ENCODE results near the gene EIF4E1B.

The EIF4E1B gene

GRCh38 chr5:176687881-176688280 lies 57.4 kb downstream of the EIF4E1B start:
- TF ChIP-seq FOXP2 (optimal IDR thresholded peaks at IDR 0.05; ENCODE audit: control extremely low read depth, extremely low read length, insufficient read depth) (no peak), EZH2 (IDR thresholded peaks at IDR 0.05) (no peak), POLR2AphosphoS5 (IDR thresholded peaks at IDR 0.05; ENCODE audit: borderline replicate concordance, low read depth, low read length) (no peak)
- no peak for DNase-seq (ENCODE audit: low read depth, low spot score)
- no peaks in the 10 kb centered on the region for H3K36me3 ChIP-seq (ENCODE audit: insufficient read depth, low read length)
- H3K9me3 ChIP-seq (ENCODE audit: low read depth, low read length): no peaks in the 10 kb centered on the region
- H3K27ac ChIP-seq: no peak overlapping the region
- H3K9ac ChIP-seq (ENCODE audit: insufficient read length): no peak overlapping the region
- H3K4me3 ChIP-seq: no peak overlapping the region

- Histone ChIP-seq H3K9me3 (ENCODE audit: low read depth, low read length) (no peaks in the 10 kb centered on the region), H3K27ac (no peak overlapping the region), H3K4me3 (no peak overlapping the region), H3K36me3 (ENCODE audit: insufficient read depth, low read length) (no peaks in the 10 kb centered on the region), H3K9ac (ENCODE audit: insufficient read length) (no peak overlapping the region)
- DNase-seq (ENCODE audit: low read depth, low spot score): no peak
- no peak for TF ChIP-seq FOXP2 (optimal IDR thresholded peaks at IDR 0.05; ENCODE audit: control extremely low read depth, extremely low read length, insufficient read depth)
- TF ChIP-seq POLR2AphosphoS5 (IDR thresholded peaks at IDR 0.05; ENCODE audit: borderline replicate concordance, low read depth, low read length): no peak
- TF ChIP-seq EZH2 (IDR thresholded peaks at IDR 0.05): no peak
These were observed 60.4 kb downstream of the EIF4E1B start for GRCh38 chr5:176690911-176691310.

- no peaks in the 10 kb centered on the region for H3K36me3 ChIP-seq (ENCODE audit: insufficient read depth, low read length)
- TF ChIP-seq POLR2AphosphoS5 (IDR thresholded peaks at IDR 0.05; ENCODE audit: borderline replicate concordance, low read depth, low read length) (no peak), EZH2 (IDR thresholded peaks at IDR 0.05) (no peak), FOXP2 (optimal IDR thresholded peaks at IDR 0.05; ENCODE audit: control extremely low read depth, extremely low read length, insufficient read depth) (no peak)
- H3K27ac ChIP-seq: no peak overlapping the region
- H3K9me3 ChIP-seq (ENCODE audit: low read depth, low read length): no peaks in the 10 kb centered on the region
- H3K9ac ChIP-seq (ENCODE audit: insufficient read length): no peak overlapping the region
- no peak for DNase-seq (ENCODE audit: low read depth, low spot score)
- H3K4me3 ChIP-seq: no peak overlapping the region
These were observed 61.0 kb downstream of the EIF4E1B start for GRCh38 chr5:176691524-176691923.

- H3K36me3 ChIP-seq (ENCODE audit: insufficient read depth, low read length): no peaks in the 10 kb centered on the region
- H3K27ac ChIP-seq: no peak overlapping the region
- no peak overlapping the region for H3K4me3 ChIP-seq
- no peaks in the 10 kb centered on the region for H3K9me3 ChIP-seq (ENCODE audit: low read depth, low read length)
- TF ChIP-seq POLR2AphosphoS5 (IDR thresholded peaks at IDR 0.05; ENCODE audit: borderline replicate concordance, low read depth, low read length) (no peak), EZH2 (IDR thresholded peaks at IDR 0.05) (no peak), FOXP2 (optimal IDR thresholded peaks at IDR 0.05; ENCODE audit: control extremely low read depth, extremely low read length, insufficient read depth) (no peak)
- no peak overlapping the region for H3K9ac ChIP-seq (ENCODE audit: insufficient read length)
- no peak for DNase-seq (ENCODE audit: low read depth, low spot score)
These were observed 61.9 kb downstream of the EIF4E1B start for GRCh38 chr5:176692326-176692725.

- no peaks in the 10 kb centered on the region for H3K9me3 ChIP-seq (ENCODE audit: low read depth, low read length)
- peak overlapping the region; percentile 59 for H3K4me3 ChIP-seq
- H3K9ac ChIP-seq (ENCODE audit: insufficient read length): no peak overlapping the region
- no peaks in the 10 kb centered on the region for H3K36me3 ChIP-seq (ENCODE audit: insufficient read depth, low read length)
- TF ChIP-seq FOXP2 (optimal IDR thresholded peaks at IDR 0.05; ENCODE audit: control extremely low read depth, extremely low read length, insufficient read depth) (no peak), POLR2AphosphoS5 (IDR thresholded peaks at IDR 0.05; ENCODE audit: borderline replicate concordance, low read depth, low read length) (no peak)
- H3K27ac ChIP-seq: no peak overlapping the region
- DNase-seq (ENCODE audit: low read depth, low spot score): no peak
These were observed 62.5 kb downstream of the EIF4E1B start for GRCh38 chr5:176692839-176693476.

GRCh38 chr5:176693477-176693851 lies 63.0 kb downstream of the EIF4E1B start:
- TF ChIP-seq FOXP2 (optimal IDR thresholded peaks at IDR 0.05; ENCODE audit: control extremely low read depth, extremely low read length, insufficient read depth): no peak
- TF ChIP-seq POLR2AphosphoS5 (IDR thresholded peaks at IDR 0.05; ENCODE audit: borderline replicate concordance, low read depth, low read length): no peak
- no peak for TF ChIP-seq EZH2 (IDR thresholded peaks at IDR 0.05)

GRCh38 chr5:176694146-176694545 lies 63.7 kb downstream of the EIF4E1B start:
- H3K9ac ChIP-seq (ENCODE audit: insufficient read length): no peak overlapping the region
- TF ChIP-seq EZH2 (IDR thresholded peaks at IDR 0.05) (no peak), POLR2AphosphoS5 (IDR thresholded peaks at IDR 0.05; ENCODE audit: borderline replicate concordance, low read depth, low read length) (no peak), FOXP2 (optimal IDR thresholded peaks at IDR 0.05; ENCODE audit: control extremely low read depth, extremely low read length, insufficient read depth) (no peak)
- DNase-seq (ENCODE audit: low read depth, low spot score): no peak

More at GRCh38 chr5:176693477-176693851, 63.0 kb downstream of the EIF4E1B start:
- Histone ChIP-seq H3K4me3 (peak overlapping the region; percentile 59), H3K9ac (ENCODE audit: insufficient read length) (no peak overlapping the region), H3K36me3 (ENCODE audit: insufficient read depth, low read length) (no peaks in the 10 kb centered on the region), H3K9me3 (ENCODE audit: low read depth, low read length) (no peaks in the 10 kb centered on the region), H3K27ac (no peak overlapping the region)
- no peak for DNase-seq (ENCODE audit: low read depth, low spot score)

GRCh38 chr5:176694631-176695030 lies 64.2 kb downstream of the EIF4E1B start:
- Histone ChIP-seq H3K36me3 (ENCODE audit: insufficient read depth, low read length) (no peaks in the 10 kb centered on the region), H3K27ac (no peak overlapping the region), H3K4me3 (no peak overlapping the region), H3K9ac (ENCODE audit: insufficient read length) (no peak overlapping the region), H3K9me3 (ENCODE audit: low read depth, low read length) (no peaks in the 10 kb centered on the region)
- DNase-seq (ENCODE audit: low read depth, low spot score): no peak
- TF ChIP-seq EZH2 (IDR thresholded peaks at IDR 0.05) (no peak), POLR2AphosphoS5 (IDR thresholded peaks at IDR 0.05; ENCODE audit: borderline replicate concordance, low read depth, low read length) (no peak), FOXP2 (optimal IDR thresholded peaks at IDR 0.05; ENCODE audit: control extremely low read depth, extremely low read length, insufficient read depth) (no peak)

More at GRCh38 chr5:176694146-176694545, 63.7 kb downstream of the EIF4E1B start:
- Histone ChIP-seq H3K9me3 (ENCODE audit: low read depth, low read length) (no peaks in the 10 kb centered on the region), H3K4me3 (no peak overlapping the region; the same call in 1 of the 2 replicates), H3K36me3 (ENCODE audit: insufficient read depth, low read length) (no peaks in the 10 kb centered on the region), H3K27ac (no peak overlapping the region)

GRCh38 chr5:176695073-176695472 lies 64.6 kb downstream of the EIF4E1B start:
- TF ChIP-seq FOXP2 (optimal IDR thresholded peaks at IDR 0.05; ENCODE audit: control extremely low read depth, extremely low read length, insufficient read depth) (no peak), EZH2 (IDR thresholded peaks at IDR 0.05) (no peak), POLR2AphosphoS5 (IDR thresholded peaks at IDR 0.05; ENCODE audit: borderline replicate concordance, low read depth, low read length) (no peak)
- DNase-seq (ENCODE audit: low read depth, low spot score): no peak
- H3K27ac ChIP-seq: no peak overlapping the region
- no peaks in the 10 kb centered on the region for H3K9me3 ChIP-seq (ENCODE audit: low read depth, low read length)
- no peaks in the 10 kb centered on the region for H3K36me3 ChIP-seq (ENCODE audit: insufficient read depth, low read length)
- H3K9ac ChIP-seq (ENCODE audit: insufficient read length): no peak overlapping the region
- H3K4me3 ChIP-seq: no peak overlapping the region

All from SK-N-MC (cell line).